HG03439 (cell line): ENCODE measurements around the gene RAB20.
"Not testable (repeated sequence)": the region's sequence is repeated elsewhere in the genome, so short reads cannot be mapped to it uniquely, and the experiment has no call there.

Source experiments
- ATAC-seq: cut with Tn5 transposase; IDR thresholded peaks from one replicate; pipeline ENCODE4 v1.9.1; 2021; ENCODE audit warnings: mild to moderate bottlenecking, moderate library complexity; ENCODE audit not compliant: unreplicated experiment

RAB20 gene

GRCh38 chr13:110495376-110495775, 66.1 kb downstream of the RAB20 start:
- ATAC-seq, result no peak

GRCh38 chr13:110493613-110494012, 67.9 kb downstream of the RAB20 start:
- no peak for ATAC-seq

GRCh38 chr13:110492679-110493593, 68.6 kb downstream of the RAB20 start:
- ATAC-seq, result no peak

GRCh38 chr13:110491869-110492678, 69.4 kb downstream of the RAB20 start:
- no peak for ATAC-seq

- no peak for ATAC-seq
Observed at GRCh38 chr13:110490009-110490770, 71.3 kb downstream of the RAB20 start.

- ATAC-seq, result not testable (repeated sequence)
Observed at GRCh38 chr13:110486880-110487279, 74.6 kb downstream of the RAB20 start.

- ATAC-seq, result no peak
Observed at GRCh38 chr13:110486061-110486715, 75.3 kb downstream of the RAB20 start.

- no peak for ATAC-seq
Observed at GRCh38 chr13:110485604-110486003, 75.9 kb downstream of the RAB20 start.

- no peak for ATAC-seq
Observed at GRCh38 chr13:110484290-110485048, 77.1 kb downstream of the RAB20 start.

- ATAC-seq, result no peak
Observed at GRCh38 chr13:110483386-110483968, 78.0 kb downstream of the RAB20 start.

GRCh38 chr13:110480161-110480560, 81.4 kb downstream of the RAB20 start:
- ATAC-seq, result no peak

GRCh38 chr13:110479648-110480047, 81.9 kb downstream of the RAB20 start:
- ATAC-seq, result no peak

- no peak for ATAC-seq
Observed at GRCh38 chr13:110479215-110479545, 82.3 kb downstream of the RAB20 start.

- no peak for ATAC-seq
Observed at GRCh38 chr13:110478405-110479214, 82.9 kb downstream of the RAB20 start.

- no peak for ATAC-seq
Observed at GRCh38 chr13:110477706-110478245, 83.7 kb downstream of the RAB20 start.

GRCh38 chr13:110476220-110476617, 85.3 kb downstream of the RAB20 start:
- ATAC-seq, result no peak

- ATAC-seq, result no peak
Observed at GRCh38 chr13:110475550-110476219, 85.8 kb downstream of the RAB20 start.

- no peak for ATAC-seq
Observed at GRCh38 chr13:110475117-110475516, 86.4 kb downstream of the RAB20 start.
